Skin epidermis (tissue), 12 donors: ENCODE measurements around the gene RAB24.
"Not testable (repeated sequence)": the region's sequence is repeated elsewhere in the genome, so short reads cannot be mapped to it uniquely, and the experiment has no call there.

Source experiments
- H3K27ac ChIP-seq, 21 experiments: fragments of 200-600 bp; sonication (generic) in 11 of 21; one replicate each; pipeline ENCODE4 v1.5.0; 2020; ENCODE audit warnings: mild to moderate bottlenecking in 3 of 21, inconsistent platforms in 2 of 21, moderate library complexity in 2 of 21
- H3K4me3 ChIP-seq, 7 experiments: fragments of 200-600 bp; sonication (generic) in 2 of 7; one replicate each; pipeline ENCODE4 v1.5.0; 2020; ENCODE audit warnings: inconsistent platforms in 2 of 7, mild to moderate bottlenecking in 2 of 7, moderate library complexity in 1 of 7

The RAB24 gene

GRCh38 chr5:177258711-177259110, 44.8 kb downstream of the RAB24 start:
- not testable (repeated sequence) for H3K4me3 ChIP-seq, H3K27ac ChIP-seq

GRCh38 chr5:177256296-177256695, 47.2 kb downstream of the RAB24 start:
- Histone ChIP-seq H3K4me3 (no peak overlapping the region), H3K27ac (no peak overlapping the region)

GRCh38 chr5:177253252-177253651, 50.3 kb downstream of the RAB24 start:
- no peak overlapping the region for H3K27ac ChIP-seq
- no peak overlapping the region for H3K4me3 ChIP-seq
